WTC11 (cell line): ENCODE measurements around the gene PICK1.

Experiments used
- CTCF ChIP-seq: fragments of 200-600 bp; IDR thresholded peaks from 2 replicates; pipeline ENCODE4 v1.8.0; 2022; ENCODE audit warnings: antibody characterized with exemption
- E2F1 ChIP-seq: sonication (generic); formaldehyde crosslinking; IDR thresholded peaks from 2 replicates; pipeline ENCODE4 v1.8.0; 2022; ENCODE audit warnings: mild to moderate bottlenecking, missing genetic modification reagents
- ERG ChIP-seq: fragments of 250-450 bp; sonication (Bioruptor Pico); IDR thresholded peaks from 2 replicates; pipeline ENCODE4 v1.8.0; 2021; ENCODE audit warnings: mild to moderate bottlenecking
- FOXJ3 ChIP-seq: sonication (generic); formaldehyde crosslinking; IDR thresholded peaks from 2 replicates; pipeline ENCODE4 v1.9.0; 2021; ENCODE audit warnings: missing genetic modification reagents, mild to moderate bottlenecking, borderline replicate concordance
- KAT7 ChIP-seq: sonication (generic); formaldehyde crosslinking; IDR thresholded peaks from 2 replicates; pipeline ENCODE4 v1.8.1; 2023; ENCODE audit warnings: missing genetic modification reagents, mild to moderate bottlenecking, borderline replicate concordance
- MAX ChIP-seq: sonication (generic); formaldehyde crosslinking; IDR thresholded peaks from 2 replicates; pipeline ENCODE4 v1.8.0; 2022; ENCODE audit warnings: mild to moderate bottlenecking, missing genetic modification reagents
- MLX ChIP-seq: sonication (generic); formaldehyde crosslinking; IDR thresholded peaks from 2 replicates; pipeline ENCODE4 v1.8.1; 2023; ENCODE audit warnings: mild to moderate bottlenecking, missing genetic modification reagents, moderate library complexity
- NR2C2 ChIP-seq: sonication (generic); formaldehyde crosslinking; IDR thresholded peaks from 2 replicates; pipeline ENCODE4 v1.8.0; 2022; ENCODE audit warnings: mild to moderate bottlenecking, missing genetic modification reagents
- SOX15 ChIP-seq: fragments of 250-450 bp; sonication (Bioruptor Pico); IDR thresholded peaks from 2 replicates; pipeline ENCODE4 v1.9.0; 2021; ENCODE audit warnings: mild to moderate bottlenecking
- TP53 ChIP-seq: sonication (generic); formaldehyde crosslinking; IDR thresholded peaks from 2 replicates; pipeline ENCODE4 v1.8.1; 2023; ENCODE audit warnings: mild to moderate bottlenecking, missing genetic modification reagents

DNA sequence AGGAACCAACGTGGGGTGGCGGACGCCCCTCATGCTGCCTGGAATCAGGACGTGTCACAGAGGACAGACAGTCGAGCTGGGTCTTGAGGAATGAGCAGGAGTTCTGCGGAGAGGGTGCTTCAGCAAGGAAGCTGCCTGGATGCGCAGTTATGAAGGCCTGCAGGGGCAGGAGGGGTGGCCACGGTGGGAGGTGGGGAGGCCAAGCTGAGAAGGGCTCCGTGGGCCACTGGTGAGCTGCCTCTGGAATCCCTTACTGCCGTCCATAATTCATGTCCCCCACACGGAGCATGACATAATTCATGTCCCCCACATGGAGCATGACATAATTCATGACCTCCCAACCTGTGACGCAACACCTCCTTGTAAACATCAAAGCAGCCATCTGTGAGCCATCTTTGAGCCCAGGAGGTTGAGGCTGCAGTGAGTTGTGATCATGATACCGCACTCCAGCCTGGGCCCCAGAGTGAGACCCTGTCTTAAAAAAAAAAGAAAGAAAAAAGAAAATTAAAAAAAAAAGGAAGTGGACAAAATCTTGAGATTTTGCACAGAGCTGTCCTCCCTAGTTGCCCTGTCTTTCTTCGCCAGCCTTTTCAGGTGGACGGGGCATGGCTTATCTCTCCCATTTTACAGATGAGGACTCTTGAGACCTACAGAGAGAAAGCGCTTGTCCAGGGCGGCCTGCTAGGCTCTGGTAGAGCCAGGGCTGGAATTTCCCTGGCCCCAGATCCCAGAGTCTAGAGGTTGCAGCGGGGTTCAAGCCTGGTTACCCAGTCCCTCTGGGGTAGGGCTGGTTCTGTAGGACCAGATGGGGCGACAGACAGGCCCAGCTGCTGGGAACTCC, 24.3 kb upstream of the PICK1 start:
- TF ChIP-seq NR2C2 (CRISPR knock-in tag) (no peak), KAT7 (no peak), ERG (CRISPR knock-in tag) (no peak), MLX (no peak), TP53 (CRISPR knock-in tag) (no peak), CTCF (no peak), FOXJ3 (CRISPR knock-in tag) (no peak), E2F1 (CRISPR knock-in tag) (no peak), SOX15 (CRISPR knock-in tag) (no peak), MAX (CRISPR knock-in tag) (no peak)
